DMS153 treated with DMSO at 0.1 percent for 48 hours (cell line): ENCODE measurements around the gene LCLAT1.

Source experiments
- DNase-seq: peaks from one replicate; lab custom pipeline; 2025; ENCODE audit not compliant: unreplicated experiment; lab: John Stamatoyannopoulos, UW

Gene LCLAT1

DNA sequence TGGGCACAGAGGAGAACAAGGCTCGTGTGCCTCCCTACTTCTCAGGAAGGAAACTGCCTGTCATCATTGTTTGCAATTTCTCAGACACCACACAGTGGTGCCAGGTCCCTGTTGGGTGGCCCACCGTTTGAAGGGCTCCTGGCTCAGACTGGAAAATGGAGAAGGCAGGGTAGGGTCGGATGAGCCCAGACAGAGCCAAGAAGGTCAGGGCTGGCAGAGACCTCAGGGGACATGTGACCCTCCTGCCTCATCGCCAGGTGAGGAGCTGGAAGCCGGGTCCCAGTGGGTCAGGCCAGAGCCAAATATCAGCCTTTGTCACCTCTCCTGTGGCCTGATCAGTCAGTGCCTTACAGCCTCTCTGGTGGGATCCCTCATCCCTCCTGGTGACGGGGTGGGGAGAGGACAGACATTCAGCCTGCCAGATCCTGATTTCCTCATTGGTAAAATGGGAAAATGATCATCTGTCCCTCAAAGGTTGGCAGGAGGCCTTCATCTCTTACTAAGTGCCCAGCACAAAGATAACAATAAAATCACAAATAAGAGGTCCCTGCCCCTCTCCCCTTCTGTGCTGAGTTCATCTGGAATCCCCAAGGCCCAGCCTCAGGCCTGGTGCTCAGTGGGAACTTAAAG is 242.6 kb downstream of the LCLAT1 start:
- DNase-seq = no peak

DNA sequence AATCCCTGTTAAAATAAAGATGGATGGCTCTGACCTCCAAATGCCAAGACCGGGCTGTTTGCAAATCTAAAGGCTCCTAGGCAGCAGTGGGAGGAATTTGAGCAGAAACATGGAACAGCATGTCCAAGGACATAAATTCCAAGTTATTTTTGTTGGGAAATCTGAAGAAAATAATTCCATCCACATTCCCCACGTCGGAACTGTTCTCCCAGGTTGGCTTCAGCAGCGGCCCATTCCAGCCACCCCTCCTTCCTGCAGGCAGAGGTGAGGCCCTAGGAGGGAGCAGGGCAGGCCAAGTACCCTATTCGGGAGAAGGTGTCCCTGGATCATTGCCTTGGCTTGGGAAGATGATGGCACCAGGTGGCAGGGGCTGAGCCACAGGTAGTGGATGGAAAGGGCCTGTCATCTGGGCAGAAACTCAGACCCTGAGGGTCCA is 243.1 kb downstream of the LCLAT1 start:
- DNase-seq = no peak

DNA sequence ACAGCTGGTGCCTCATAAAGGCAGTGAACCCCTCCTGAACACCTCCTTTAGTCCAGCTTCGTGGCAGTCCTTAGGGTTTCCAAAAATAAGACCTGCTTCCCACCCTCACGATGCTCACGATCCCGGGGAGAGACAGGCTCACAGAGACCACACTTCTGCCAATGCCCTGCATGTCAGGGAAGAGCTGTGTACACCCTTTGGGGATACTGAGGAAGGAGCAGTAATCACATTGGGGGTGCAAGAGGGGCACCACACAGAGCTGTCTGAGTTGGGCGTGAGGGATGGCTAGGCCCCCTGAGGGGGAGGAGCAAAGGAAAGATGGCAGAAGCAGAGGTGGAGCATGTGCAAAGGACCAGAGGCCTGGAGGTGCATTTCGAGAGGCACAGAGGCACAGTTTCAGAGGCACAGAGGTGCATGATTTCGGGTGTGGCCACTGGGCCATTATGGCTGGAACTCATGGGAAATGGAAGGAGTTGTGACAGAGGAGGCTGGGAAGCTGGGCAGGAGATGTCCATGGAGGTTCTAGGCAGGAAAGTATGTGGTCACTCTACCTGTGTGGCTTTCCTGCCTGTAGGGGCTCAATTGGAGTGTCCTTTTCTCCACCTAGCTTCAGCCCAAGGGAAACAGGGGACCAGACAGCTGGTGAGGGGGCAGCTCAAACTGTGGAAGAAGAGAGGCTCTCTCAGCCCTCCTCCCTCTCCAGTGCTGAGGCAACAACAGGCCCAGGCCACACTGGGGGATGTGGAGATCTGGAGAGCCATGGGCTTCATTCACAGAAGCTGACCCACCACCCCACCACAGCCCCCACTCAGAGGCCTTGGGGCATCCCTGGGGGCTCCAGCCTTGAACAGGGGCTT is 244.3 kb downstream of the LCLAT1 start:
- no peak for DNase-seq

DNA sequence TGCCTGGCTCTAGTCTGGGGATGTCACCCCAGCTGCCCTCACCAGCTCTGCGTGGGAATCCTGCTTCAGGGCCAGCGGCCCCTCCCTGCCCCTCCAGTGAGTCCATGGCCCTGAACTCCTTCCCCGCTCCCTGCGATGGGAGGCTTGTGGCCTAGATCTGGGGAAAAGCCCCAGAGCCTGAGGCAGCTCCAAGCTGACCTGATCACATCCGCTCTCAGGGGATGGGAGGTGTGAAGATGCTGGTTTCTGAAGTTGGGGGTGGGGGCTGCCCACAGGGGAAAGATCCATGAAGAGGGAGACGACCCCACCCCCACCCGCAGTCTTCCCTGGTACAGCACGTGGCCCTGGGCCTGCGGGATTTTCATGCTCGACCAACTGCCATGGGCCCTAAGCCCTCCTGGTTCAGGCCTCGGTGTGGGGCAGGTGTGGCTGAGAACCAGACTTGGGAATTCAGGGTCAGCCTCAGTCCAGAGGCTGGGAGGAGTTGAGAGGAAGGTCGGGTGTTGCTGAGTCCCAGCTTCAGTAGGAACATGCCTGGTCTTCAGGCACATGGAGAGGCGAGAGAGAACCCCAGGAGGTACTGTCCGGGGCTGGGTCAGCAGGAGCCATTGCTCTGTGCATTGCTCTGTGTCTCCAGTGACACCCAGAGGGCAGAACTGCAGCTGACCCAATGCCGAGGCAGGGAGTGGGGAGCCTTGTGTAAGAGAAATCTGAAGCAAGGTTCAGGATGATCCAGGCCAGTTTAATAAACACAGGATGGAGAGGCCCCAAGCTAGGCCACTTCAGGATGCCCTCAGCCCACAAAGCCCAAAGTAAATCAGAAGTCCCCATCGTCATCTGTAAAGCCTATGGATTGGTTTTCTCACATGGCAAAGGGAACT is 245.1 kb downstream of the LCLAT1 start:
- no peak for DNase-seq

- no peak for DNase-seq
These were observed 245.8 kb downstream of the LCLAT1 start for GRCh38 chr2:30692829-30693275.
